Measurements from ENCODE around the gene PHACTR4. TPM values are rescaled to one million over a fixed set of nuclear protein-coding genes. Genes with fewer than 3 reads are reported as not detected.

The PHACTR4 gene
- total and polyA plus RNA-seq, 2 experiments from 2014 or later = 35.4 to 47.1 TPM

DNA sequence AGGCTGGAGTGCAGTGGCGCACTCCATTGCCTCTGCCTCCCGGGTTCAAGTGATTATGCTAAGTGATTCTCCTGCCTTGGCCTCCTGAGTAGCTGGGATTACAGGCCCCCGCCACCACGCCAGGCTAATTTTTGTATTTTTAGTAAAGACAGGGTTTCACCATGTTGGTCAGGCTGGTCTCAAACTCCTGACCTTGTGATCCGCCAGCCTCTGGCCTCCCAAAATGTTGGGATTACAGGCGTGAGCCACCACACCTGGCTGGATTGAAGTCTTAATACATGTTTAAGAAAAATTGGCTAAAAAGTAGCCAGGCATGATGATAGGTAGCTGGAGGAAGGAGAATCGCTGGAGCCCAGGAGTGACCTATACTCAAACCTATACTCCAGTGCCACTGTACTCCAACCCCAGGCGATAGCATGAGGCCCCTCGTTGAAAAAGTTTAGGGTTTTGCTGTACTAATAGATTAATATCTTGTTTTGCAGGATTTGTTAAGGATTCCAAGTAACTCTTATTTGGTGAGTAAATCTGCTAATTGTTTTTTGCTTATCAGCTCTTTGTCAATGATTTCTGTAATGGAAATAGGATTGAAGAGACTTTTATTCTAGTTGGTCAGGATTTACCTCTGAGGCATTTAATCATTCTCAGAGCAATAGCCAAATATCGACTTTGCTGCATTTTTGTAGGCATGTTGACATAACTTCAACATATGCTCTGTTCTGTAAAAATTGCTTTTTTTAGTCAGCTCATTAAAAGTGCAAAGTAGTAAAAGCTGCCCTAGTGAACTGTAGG is 138.3 kb downstream of the PHACTR4 start:
- ATAC-seq = no peak
- H3K27ac ChIP-seq (ENCODE audit: low read depth) = peak overlapping the region; percentile 100
- H3K36me3 Mint-ChIP-seq (ENCODE audit: low read depth) = peaks cover 77% of the 10 kb centered on the region

DNA sequence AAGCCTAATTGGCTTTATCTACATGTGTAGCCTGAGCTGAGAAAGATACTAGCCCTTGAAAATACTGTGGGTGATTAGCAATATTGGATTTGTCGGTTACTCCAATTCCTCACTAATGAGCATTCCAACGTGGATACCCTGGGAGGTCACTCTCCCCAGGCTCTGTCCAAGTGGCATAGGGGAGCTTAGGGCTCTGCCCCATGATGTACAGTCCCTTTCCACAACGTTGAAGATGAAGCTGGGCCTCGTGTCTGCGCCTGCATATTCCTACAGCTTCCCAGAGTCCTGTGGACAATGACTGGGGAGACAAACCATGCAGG is 138.9 kb downstream of the PHACTR4 start:
- Histone ChIP-seq H3K4me2 (peak overlapping the region; percentile 99), H2AFZ (no peak overlapping the region), H3K9me2 (ENCODE audit: insufficient read depth) (no peaks in the 10 kb centered on the region), H3K4me1 (ENCODE audit: insufficient read depth) (peaks cover 22% of the 10 kb centered on the region), H3K36me3 (ENCODE audit: insufficient read depth) (peaks cover 53% of the 10 kb centered on the region), H4K20me1 (replicated peaks; ENCODE audit: insufficient read depth) (peaks cover 7% of the 10 kb centered on the region), H3K79me2 (replicated peaks; ENCODE audit: insufficient read depth) (peaks cover 30% of the 10 kb centered on the region), H3F3A (replicated peaks; ENCODE audit: low read depth) (peaks cover 63% of the 10 kb centered on the region), H3K27me3 (ENCODE audit: insufficient read depth) (no peaks in the 10 kb centered on the region), H3K27ac (ENCODE audit: low read depth) (peak overlapping the region; percentile 100), H3K4me3 (peak overlapping the region; percentile 86)
- H3K27ac Mint-ChIP-seq = peak overlapping the region; percentile 98
- peaks cover 22% of the 10 kb centered on the region for H3K4me1 Mint-ChIP-seq
- H3K9me3 Mint-ChIP-seq = peaks cover 58% of the 10 kb centered on the region; the same call in 2 of the 3 replicates
- peaks cover 82% of the 10 kb centered on the region for H3K36me3 Mint-ChIP-seq (ENCODE audit: low read depth)
- no peak for DNase-seq (ENCODE audit: low spot score)
- peak; percentile 58 for TF ChIP-seq POLR2AphosphoS5 (IDR thresholded peaks at IDR 0.05; ENCODE audit: low read depth)
- TF ChIP-seq, protein P1, sequence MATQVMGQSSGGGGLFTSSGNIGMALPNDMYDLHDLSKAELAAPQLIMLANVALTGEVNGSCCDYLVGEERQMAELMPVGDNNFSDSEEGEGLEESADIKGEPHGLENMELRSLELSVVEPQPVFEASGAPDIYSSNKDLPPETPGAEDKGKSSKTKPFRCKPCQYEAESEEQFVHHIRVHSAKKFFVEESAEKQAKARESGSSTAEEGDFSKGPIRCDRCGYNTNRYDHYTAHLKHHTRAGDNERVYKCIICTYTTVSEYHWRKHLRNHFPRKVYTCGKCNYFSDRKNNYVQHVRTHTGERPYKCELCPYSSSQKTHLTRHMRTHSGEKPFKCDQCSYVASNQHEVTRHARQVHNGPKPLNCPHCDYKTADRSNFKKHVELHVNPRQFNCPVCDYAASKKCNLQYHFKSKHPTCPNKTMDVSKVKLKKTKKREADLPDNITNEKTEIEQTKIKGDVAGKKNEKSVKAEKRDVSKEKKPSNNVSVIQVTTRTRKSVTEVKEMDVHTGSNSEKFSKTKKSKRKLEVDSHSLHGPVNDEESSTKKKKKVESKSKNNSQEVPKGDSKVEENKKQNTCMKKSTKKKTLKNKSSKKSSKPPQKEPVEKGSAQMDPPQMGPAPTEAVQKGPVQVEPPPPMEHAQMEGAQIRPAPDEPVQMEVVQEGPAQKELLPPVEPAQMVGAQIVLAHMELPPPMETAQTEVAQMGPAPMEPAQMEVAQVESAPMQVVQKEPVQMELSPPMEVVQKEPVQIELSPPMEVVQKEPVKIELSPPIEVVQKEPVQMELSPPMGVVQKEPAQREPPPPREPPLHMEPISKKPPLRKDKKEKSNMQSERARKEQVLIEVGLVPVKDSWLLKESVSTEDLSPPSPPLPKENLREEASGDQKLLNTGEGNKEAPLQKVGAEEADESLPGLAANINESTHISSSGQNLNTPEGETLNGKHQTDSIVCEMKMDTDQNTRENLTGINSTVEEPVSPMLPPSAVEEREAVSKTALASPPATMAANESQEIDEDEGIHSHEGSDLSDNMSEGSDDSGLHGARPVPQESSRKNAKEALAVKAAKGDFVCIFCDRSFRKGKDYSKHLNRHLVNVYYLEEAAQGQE (IDR thresholded peaks at IDR 0.05; ENCODE audit: unreplicated experiment) = no peak
- TF ChIP-seq ZNF331 (CRISPR knock-in tag; IDR thresholded peaks at IDR 0.05; ENCODE audit: low read depth) = 0 out of 2 replicates have a peak, but pooled peaks have one; percentile 24
- H3K4me3 Mint-ChIP-seq = peak overlapping the region; percentile 98
- ATAC-seq = no peak
- H3K27me3 Mint-ChIP-seq (ENCODE audit: insufficient read depth, low read depth, poor library complexity) = peaks cover 84% of the 10 kb centered on the region

More for the DNA sequence above, 138.3 kb downstream of the PHACTR4 start:
- no peak overlapping the region for H2AFZ ChIP-seq
- no peaks in the 10 kb centered on the region for H3K27me3 ChIP-seq (ENCODE audit: insufficient read depth)
- H3K4me1 ChIP-seq (ENCODE audit: insufficient read depth) = peaks cover 22% of the 10 kb centered on the region
- H3K4me2 ChIP-seq = peak overlapping the region; percentile 99
- Mint-ChIP-seq H3K27me3 (ENCODE audit: insufficient read depth, low read depth, poor library complexity) (peaks cover 79% of the 10 kb centered on the region), H3K9me3 (peaks cover 57% of the 10 kb centered on the region; the same call in 2 of the 3 replicates), H3K27ac (peak overlapping the region; percentile 98), H3K4me3 (peak overlapping the region; percentile 98), H3K4me1 (peaks cover 22% of the 10 kb centered on the region)
- H4K20me1 ChIP-seq (replicated peaks; ENCODE audit: insufficient read depth) = peaks cover 7% of the 10 kb centered on the region
- H3K4me3 ChIP-seq = peak overlapping the region; percentile 86
- no peaks in the 10 kb centered on the region for H3K9me2 ChIP-seq (ENCODE audit: insufficient read depth)
- peaks cover 53% of the 10 kb centered on the region for H3K36me3 ChIP-seq (ENCODE audit: insufficient read depth)
- no peak for DNase-seq (ENCODE audit: low spot score)
- TF ChIP-seq, protein P2, sequence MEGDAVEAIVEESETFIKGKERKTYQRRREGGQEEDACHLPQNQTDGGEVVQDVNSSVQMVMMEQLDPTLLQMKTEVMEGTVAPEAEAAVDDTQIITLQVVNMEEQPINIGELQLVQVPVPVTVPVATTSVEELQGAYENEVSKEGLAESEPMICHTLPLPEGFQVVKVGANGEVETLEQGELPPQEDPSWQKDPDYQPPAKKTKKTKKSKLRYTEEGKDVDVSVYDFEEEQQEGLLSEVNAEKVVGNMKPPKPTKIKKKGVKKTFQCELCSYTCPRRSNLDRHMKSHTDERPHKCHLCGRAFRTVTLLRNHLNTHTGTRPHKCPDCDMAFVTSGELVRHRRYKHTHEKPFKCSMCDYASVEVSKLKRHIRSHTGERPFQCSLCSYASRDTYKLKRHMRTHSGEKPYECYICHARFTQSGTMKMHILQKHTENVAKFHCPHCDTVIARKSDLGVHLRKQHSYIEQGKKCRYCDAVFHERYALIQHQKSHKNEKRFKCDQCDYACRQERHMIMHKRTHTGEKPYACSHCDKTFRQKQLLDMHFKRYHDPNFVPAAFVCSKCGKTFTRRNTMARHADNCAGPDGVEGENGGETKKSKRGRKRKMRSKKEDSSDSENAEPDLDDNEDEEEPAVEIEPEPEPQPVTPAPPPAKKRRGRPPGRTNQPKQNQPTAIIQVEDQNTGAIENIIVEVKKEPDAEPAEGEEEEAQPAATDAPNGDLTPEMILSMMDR (conservative IDR thresholded peaks at IDR 0.05; ENCODE audit: low read depth in 2 of 2) = no peak
- peak; percentile 31; the same call in 1 of the 2 replicates for TF ChIP-seq POLR2AphosphoS5 (IDR thresholded peaks at IDR 0.05; ENCODE audit: low read depth)
- peaks cover 58% of the 10 kb centered on the region for H3F3A ChIP-seq (replicated peaks; ENCODE audit: low read depth)
- H3K79me2 ChIP-seq (replicated peaks; ENCODE audit: insufficient read depth) = peaks cover 30% of the 10 kb centered on the region

Measured in GM23338 (cell line).